ENCODE measurements around the gene TBC1D5. TPM values are rescaled to one million over a fixed set of nuclear protein-coding genes. Genes with fewer than 3 reads are reported as not detected.

TBC1D5 gene
- total RNA-seq, 3 donors from 2014 or later (not counting 1 experiment from before 2014, with no cell fraction given) = 63.8 to 81.9 (median 74.9) TPM

DNA sequence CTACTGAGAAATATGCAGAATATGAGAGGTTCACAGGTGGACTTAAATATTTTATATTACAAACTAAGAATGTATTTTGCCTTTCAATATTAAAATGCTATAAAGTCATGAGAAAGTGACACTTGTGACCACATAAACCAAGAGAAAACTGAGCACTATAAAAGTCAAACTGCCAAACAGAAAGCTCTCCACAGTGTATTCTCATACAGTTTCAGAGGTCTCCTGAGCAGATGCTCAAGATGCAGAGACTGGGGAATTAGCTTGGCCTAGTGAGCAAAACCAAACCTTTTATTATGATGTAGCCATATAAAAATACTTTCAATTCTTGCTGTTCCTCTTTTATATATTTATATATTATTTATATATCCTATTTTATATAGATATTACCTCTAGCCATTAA lies 227.8 kb downstream of the TBC1D5 start:
- Mint-ChIP-seq H3K27ac (no peak overlapping the region), H3K36me3 (no peaks in the 10 kb centered on the region), H3K4me1 (peaks cover 31 to 32% of the 10 kb centered on the region in 2 donors), H3K9me3 (no peaks in the 10 kb centered on the region), H3K4me3 (no peak overlapping the region), H3K27me3 (ENCODE audit: low read depth in 2 of 2) (no peaks in the 10 kb centered on the region)
- DNase-seq (no peak), ATAC-seq (peak in 2 of 3 donors; percentile 36 to 83)
- Histone ChIP-seq H3K27ac (ENCODE audit: low read length) (no peak overlapping the region), H3K9me3 (ENCODE audit: control insufficient read depth, insufficient read depth, low read length) (no peaks in the 10 kb centered on the region), H3K4me1 (ENCODE audit: control insufficient read depth, insufficient read depth, low read length) (peaks cover 2% of the 10 kb centered on the region), H3K27me3 (ENCODE audit: control insufficient read depth, insufficient read depth, low read length) (no peaks in the 10 kb centered on the region), H3K36me3 (ENCODE audit: control insufficient read depth, insufficient read depth, low read length) (no peaks in the 10 kb centered on the region), H3K4me3 (ENCODE audit: low read length) (no peak overlapping the region)
- intact Hi-C loops (cut with micrococcal nuclease) = no loop called here
- TF ChIP-seq, protein P1, sequence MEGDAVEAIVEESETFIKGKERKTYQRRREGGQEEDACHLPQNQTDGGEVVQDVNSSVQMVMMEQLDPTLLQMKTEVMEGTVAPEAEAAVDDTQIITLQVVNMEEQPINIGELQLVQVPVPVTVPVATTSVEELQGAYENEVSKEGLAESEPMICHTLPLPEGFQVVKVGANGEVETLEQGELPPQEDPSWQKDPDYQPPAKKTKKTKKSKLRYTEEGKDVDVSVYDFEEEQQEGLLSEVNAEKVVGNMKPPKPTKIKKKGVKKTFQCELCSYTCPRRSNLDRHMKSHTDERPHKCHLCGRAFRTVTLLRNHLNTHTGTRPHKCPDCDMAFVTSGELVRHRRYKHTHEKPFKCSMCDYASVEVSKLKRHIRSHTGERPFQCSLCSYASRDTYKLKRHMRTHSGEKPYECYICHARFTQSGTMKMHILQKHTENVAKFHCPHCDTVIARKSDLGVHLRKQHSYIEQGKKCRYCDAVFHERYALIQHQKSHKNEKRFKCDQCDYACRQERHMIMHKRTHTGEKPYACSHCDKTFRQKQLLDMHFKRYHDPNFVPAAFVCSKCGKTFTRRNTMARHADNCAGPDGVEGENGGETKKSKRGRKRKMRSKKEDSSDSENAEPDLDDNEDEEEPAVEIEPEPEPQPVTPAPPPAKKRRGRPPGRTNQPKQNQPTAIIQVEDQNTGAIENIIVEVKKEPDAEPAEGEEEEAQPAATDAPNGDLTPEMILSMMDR (IDR thresholded peaks at IDR 0.05) = no peak

- Histone ChIP-seq H3K9me3 (ENCODE audit: control insufficient read depth, insufficient read depth, low read length) (no peaks in the 10 kb centered on the region), H3K27ac (ENCODE audit: low read length) (no peak overlapping the region), H3K36me3 (ENCODE audit: control insufficient read depth, insufficient read depth, low read length) (no peaks in the 10 kb centered on the region), H3K4me3 (ENCODE audit: low read length) (no peak overlapping the region), H3K27me3 (ENCODE audit: control insufficient read depth, insufficient read depth, low read length) (no peaks in the 10 kb centered on the region), H3K4me1 (ENCODE audit: control insufficient read depth, insufficient read depth, low read length) (peaks cover 2% of the 10 kb centered on the region)
- 95% methylated on average over 2 of the region's 4 CpGs for WGBS (ENCODE audit: insufficient coverage)
- Mint-ChIP-seq H3K27ac (no peak overlapping the region), H3K4me3 (no peak overlapping the region), H3K4me1 (peaks cover 4 to 11% of the 10 kb centered on the region in 2 donors), H3K27me3 (ENCODE audit: low read depth in 2 of 2) (no peaks in the 10 kb centered on the region), H3K36me3 (no peaks in the 10 kb centered on the region), H3K9me3 (no peaks in the 10 kb centered on the region)
- no peak for DNase-seq
- no peak for ATAC-seq
- TF ChIP-seq, protein P1 (IDR thresholded peaks at IDR 0.05) = no peak
- intact Hi-C loops (cut with micrococcal nuclease) = no loop called here
Observed at GRCh38 chr3:17510265-17510664, 232.2 kb downstream of the TBC1D5 start.

DNA sequence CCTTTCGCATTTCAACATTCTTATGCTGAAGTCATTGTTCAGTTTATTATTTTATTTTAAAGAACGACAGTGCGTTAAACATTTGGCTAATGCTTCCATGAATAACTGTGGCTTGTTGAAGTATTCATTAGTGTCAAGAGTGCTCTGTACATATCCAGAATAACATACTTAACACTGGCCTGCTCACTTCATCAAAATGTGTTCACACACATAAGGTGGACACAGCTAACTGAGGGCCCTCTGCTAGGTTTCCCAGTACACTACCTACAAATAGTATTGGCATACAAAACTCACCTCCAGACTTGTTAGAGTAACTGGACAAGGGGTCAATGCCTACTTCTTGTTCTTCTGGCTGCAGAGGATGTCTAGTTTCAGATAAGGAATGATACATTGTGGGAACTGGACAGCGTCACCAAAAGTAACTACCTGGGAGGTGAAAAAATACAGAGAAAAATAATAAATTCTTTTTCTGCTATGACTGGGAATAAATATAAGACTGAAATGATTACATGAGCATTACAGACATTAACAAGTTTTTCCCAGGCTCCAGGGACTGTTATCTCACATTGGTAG lies 234.2 kb downstream of the TBC1D5 start:
- Histone ChIP-seq H3K9me3 (ENCODE audit: control insufficient read depth, insufficient read depth, low read length) (no peaks in the 10 kb centered on the region), H3K4me1 (ENCODE audit: control insufficient read depth, insufficient read depth, low read length) (no peaks in the 10 kb centered on the region), H3K4me3 (ENCODE audit: low read length) (no peak overlapping the region), H3K27ac (ENCODE audit: low read length) (no peak overlapping the region), H3K27me3 (ENCODE audit: control insufficient read depth, insufficient read depth, low read length) (no peaks in the 10 kb centered on the region), H3K36me3 (ENCODE audit: control insufficient read depth, insufficient read depth, low read length) (no peaks in the 10 kb centered on the region)
- H3K4me3 Mint-ChIP-seq = no peak overlapping the region
- no peaks in the 10 kb centered on the region for H3K4me1 Mint-ChIP-seq
- H3K27ac Mint-ChIP-seq = no peak overlapping the region
- H3K9me3 Mint-ChIP-seq = no peaks in the 10 kb centered on the region
- ATAC-seq = no peak
- no peaks in the 10 kb centered on the region for H3K27me3 Mint-ChIP-seq (ENCODE audit: low read depth in 2 of 2)
- 96% methylated on average over 4 of the region's 4 CpGs for WGBS (ENCODE audit: insufficient coverage)
- H3K36me3 Mint-ChIP-seq = no peaks in the 10 kb centered on the region
- TF ChIP-seq, protein P1 (IDR thresholded peaks at IDR 0.05) = no peak
- intact Hi-C loops (cut with micrococcal nuclease) = no loop called here
- no peak for DNase-seq

GRCh38 chr3:17507480-17507879 lies 235.0 kb downstream of the TBC1D5 start:
- DNase-seq = no peak
- no peak overlapping the region for H3K4me3 ChIP-seq (ENCODE audit: low read length)
- H3K9me3 ChIP-seq (ENCODE audit: control insufficient read depth, insufficient read depth, low read length) = no peaks in the 10 kb centered on the region
- H3K27ac ChIP-seq (ENCODE audit: low read length) = no peak overlapping the region
- Mint-ChIP-seq H3K4me1 (no peaks in the 10 kb centered on the region), H3K9me3 (no peaks in the 10 kb centered on the region), H3K36me3 (no peaks in the 10 kb centered on the region), H3K4me3 (no peak overlapping the region), H3K27ac (no peak overlapping the region), H3K27me3 (ENCODE audit: low read depth in 2 of 2) (no peaks in the 10 kb centered on the region)
- no peak for ATAC-seq
- no peaks in the 10 kb centered on the region for H3K4me1 ChIP-seq (ENCODE audit: control insufficient read depth, insufficient read depth, low read length)
- TF ChIP-seq, protein P1 (IDR thresholded peaks at IDR 0.05) = no peak
- H3K27me3 ChIP-seq (ENCODE audit: control insufficient read depth, insufficient read depth, low read length) = no peaks in the 10 kb centered on the region
- intact Hi-C loops (cut with micrococcal nuclease) = no loop called here
- H3K36me3 ChIP-seq (ENCODE audit: control insufficient read depth, insufficient read depth, low read length) = no peaks in the 10 kb centered on the region

All from natural killer cell (primary cell).